Measurements from ENCODE around the gene PHGDH. TPM values are rescaled to one million over a fixed set of nuclear protein-coding genes. Genes with fewer than 3 reads are reported as not detected.
A peak's percentile ranks its signal among the peaks of the same experiment; 100 is the strongest.

PHGDH gene
- polyA plus RNA-seq, 4 donors = 1.3 to 205 (median 39.2) TPM

- H3K36me3 ChIP-seq (ENCODE audit: control insufficient read depth in 3 of 3, insufficient read depth in 2 of 3, low read depth in 1 of 3, low read length in 3 of 3) = no peaks in the 10 kb centered on the region
- no peak overlapping the region for H3K4me3 ChIP-seq (ENCODE audit: low read depth in 1 of 3, low read length in 3 of 3)
- H3K27ac ChIP-seq (ENCODE audit: low read depth in 1 of 3, low read length in 2 of 3) = peak overlapping the region; percentile 44 to 93 (median 45)
- no peaks in the 10 kb centered on the region for H3K9me3 ChIP-seq (ENCODE audit: control insufficient read depth in 2 of 2, insufficient read depth in 1 of 2, low read depth in 1 of 2, low read length in 1 of 2)
- WGBS, 3 donors = 4 to 54% (median 25%) methylated on average over 3 of the region's 3 CpGs
- FAIRE-seq (no peak), DNase-seq (peak; percentile 83 to 85)
- peaks cover 5 to 58% (median 9%) of the 10 kb centered on the region in 3 donors for H3K4me1 ChIP-seq (ENCODE audit: control insufficient read depth in 3 of 3, insufficient read depth in 2 of 3, low read depth in 1 of 3, low read length in 2 of 3)
- H3K27me3 ChIP-seq (ENCODE audit: control insufficient read depth in 3 of 3, insufficient read depth in 3 of 3, low read length in 3 of 3) = no peaks in the 10 kb centered on the region
These were observed 62.0 kb downstream of the PHGDH start for GRCh38 chr1:119773711-119774241.

- DNase-seq = peak; percentile 76 to 87
- Histone ChIP-seq H3K4me3 (ENCODE audit: low read depth in 1 of 3, low read length in 3 of 3) (no peak overlapping the region), H3K36me3 (ENCODE audit: control insufficient read depth in 3 of 3, insufficient read depth in 2 of 3, low read depth in 1 of 3, low read length in 3 of 3) (no peaks in the 10 kb centered on the region), H3K27me3 (ENCODE audit: control insufficient read depth in 3 of 3, insufficient read depth in 3 of 3, low read length in 3 of 3) (no peaks in the 10 kb centered on the region), H3K27ac (ENCODE audit: low read depth in 1 of 3, low read length in 2 of 3) (peak overlapping the region; percentile 16 to 93 (median 57)), H3K9me3 (ENCODE audit: control insufficient read depth in 2 of 2, insufficient read depth in 1 of 2, low read depth in 1 of 2, low read length in 1 of 2) (no peaks in the 10 kb centered on the region), H3K4me1 (ENCODE audit: control insufficient read depth in 3 of 3, insufficient read depth in 2 of 3, low read depth in 1 of 3, low read length in 2 of 3) (peaks cover 7 to 58% (median 9%) of the 10 kb centered on the region in 3 donors)
- FAIRE-seq = no peak
- 14 to 56% (median 31%) methylated on average over 7 of the region's 7 CpGs for WGBS, 3 donors
These were observed 63.2 kb downstream of the PHGDH start for GRCh38 chr1:119774746-119775490.

- no peak overlapping the region for H3K27ac ChIP-seq (ENCODE audit: low read depth in 1 of 3, low read length in 2 of 3)
- WGBS, 3 donors = 69 to 78% (median 77%) methylated on average over 6 of the region's 6 CpGs
- H3K36me3 ChIP-seq (ENCODE audit: control insufficient read depth in 3 of 3, insufficient read depth in 2 of 3, low read depth in 1 of 3, low read length in 3 of 3) = no peaks in the 10 kb centered on the region
- H3K27me3 ChIP-seq (ENCODE audit: control insufficient read depth in 3 of 3, insufficient read depth in 3 of 3, low read length in 3 of 3) = no peaks in the 10 kb centered on the region
- H3K9me3 ChIP-seq (ENCODE audit: control insufficient read depth in 2 of 2, insufficient read depth in 1 of 2, low read depth in 1 of 2, low read length in 1 of 2) = no peaks in the 10 kb centered on the region
- no peak overlapping the region for H3K4me3 ChIP-seq (ENCODE audit: low read depth in 1 of 3, low read length in 3 of 3)
- no peak for DNase-seq
- H3K4me1 ChIP-seq (ENCODE audit: control insufficient read depth in 3 of 3, insufficient read depth in 2 of 3, low read depth in 1 of 3, low read length in 2 of 3) = peaks cover 2 to 55% (median 23%) of the 10 kb centered on the region in 3 donors
- no peak for FAIRE-seq
These were observed 66.6 kb downstream of the PHGDH start for GRCh38 chr1:119778359-119778758.

DNA sequence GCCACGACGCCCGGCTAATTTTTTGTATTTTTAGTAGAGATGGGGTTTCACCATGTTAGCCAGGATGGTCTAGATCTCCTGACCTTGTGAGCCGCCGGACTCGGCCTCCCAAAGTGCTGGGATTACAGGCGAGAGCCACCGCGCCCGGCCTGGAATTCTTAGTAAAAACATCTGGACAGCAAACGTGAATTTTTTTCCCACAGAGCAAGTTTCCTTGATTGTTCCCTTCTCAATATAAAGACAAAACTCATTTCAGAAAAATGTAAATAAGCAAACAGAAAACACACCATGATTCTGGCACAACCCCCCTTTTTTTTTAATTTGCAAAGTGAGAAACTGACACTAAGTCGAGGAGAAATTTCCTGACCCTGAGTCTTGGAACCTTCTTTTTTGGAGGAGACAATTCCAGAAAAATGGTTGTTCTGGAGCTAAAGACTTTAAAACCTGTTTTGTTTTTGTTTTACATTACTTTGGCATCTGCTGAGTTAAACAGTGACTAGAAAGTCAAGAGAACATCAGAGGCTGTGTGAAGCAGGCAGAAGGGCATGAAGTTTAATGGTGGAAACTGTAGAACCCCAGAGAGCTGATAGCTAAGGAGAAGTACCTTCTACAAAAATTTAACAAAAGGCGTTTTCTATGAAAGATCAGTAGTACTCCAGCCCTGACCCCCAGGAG lies 67.3 kb downstream of the PHGDH start:
- H3K9me3 ChIP-seq (ENCODE audit: control insufficient read depth in 2 of 2, insufficient read depth in 1 of 2, low read depth in 1 of 2, low read length in 1 of 2) = no peaks in the 10 kb centered on the region
- FAIRE-seq (no peak), DNase-seq (no peak)
- no peaks in the 10 kb centered on the region for H3K36me3 ChIP-seq (ENCODE audit: control insufficient read depth in 3 of 3, insufficient read depth in 2 of 3, low read depth in 1 of 3, low read length in 3 of 3)
- no peak overlapping the region for H3K4me3 ChIP-seq (ENCODE audit: low read depth in 1 of 3, low read length in 3 of 3)
- no peaks in the 10 kb centered on the region for H3K27me3 ChIP-seq (ENCODE audit: control insufficient read depth in 3 of 3, insufficient read depth in 3 of 3, low read length in 3 of 3)
- 83 to 88% (median 84%) methylated on average over 12 to 13 of the region's 13 CpGs for WGBS, 3 donors
- H3K4me1 ChIP-seq (ENCODE audit: control insufficient read depth in 3 of 3, insufficient read depth in 2 of 3, low read depth in 1 of 3, low read length in 2 of 3) = peaks cover 4 to 55% (median 17%) of the 10 kb centered on the region in 3 donors
- H3K27ac ChIP-seq (ENCODE audit: low read depth in 1 of 3, low read length in 2 of 3) = peak overlapping the region in 2 of 3 donors; percentile 23 to 76

- Histone ChIP-seq H3K4me1 (ENCODE audit: control insufficient read depth in 3 of 3, insufficient read depth in 2 of 3, low read depth in 1 of 3, low read length in 2 of 3) (peaks cover 4 to 62% (median 21%) of the 10 kb centered on the region in 3 donors), H3K27ac (ENCODE audit: low read depth in 1 of 3, low read length in 2 of 3) (peak overlapping the region in 2 of 3 donors; percentile 2 to 76), H3K36me3 (ENCODE audit: control insufficient read depth in 3 of 3, insufficient read depth in 2 of 3, low read depth in 1 of 3, low read length in 3 of 3) (no peaks in the 10 kb centered on the region), H3K27me3 (ENCODE audit: control insufficient read depth in 3 of 3, insufficient read depth in 3 of 3, low read length in 3 of 3) (no peaks in the 10 kb centered on the region), H3K4me3 (ENCODE audit: low read depth in 1 of 3, low read length in 3 of 3) (no peak overlapping the region), H3K9me3 (ENCODE audit: control insufficient read depth in 2 of 2, insufficient read depth in 1 of 2, low read depth in 1 of 2, low read length in 1 of 2) (no peaks in the 10 kb centered on the region)
- 7 to 25% (median 18%) methylated on average over 5 of the region's 5 CpGs for WGBS, 3 donors
- DNase-seq (peak; percentile 58 to 72), FAIRE-seq (no peak)
These were observed 68.2 kb downstream of the PHGDH start for GRCh38 chr1:119779869-119780356.

- Histone ChIP-seq H3K4me3 (ENCODE audit: low read depth in 1 of 3, low read length in 3 of 3) (no peak overlapping the region), H3K9me3 (ENCODE audit: control insufficient read depth in 2 of 2, insufficient read depth in 1 of 2, low read depth in 1 of 2, low read length in 1 of 2) (no peaks in the 10 kb centered on the region), H3K4me1 (ENCODE audit: control insufficient read depth in 3 of 3, insufficient read depth in 2 of 3, low read depth in 1 of 3, low read length in 2 of 3) (peaks cover 4 to 61% (median 25%) of the 10 kb centered on the region in 3 donors), H3K27me3 (ENCODE audit: control insufficient read depth in 3 of 3, insufficient read depth in 3 of 3, low read length in 3 of 3) (no peaks in the 10 kb centered on the region), H3K27ac (ENCODE audit: low read depth in 1 of 3, low read length in 2 of 3) (peak overlapping the region in 1 of 3 donors; percentile 78), H3K36me3 (ENCODE audit: control insufficient read depth in 3 of 3, insufficient read depth in 2 of 3, low read depth in 1 of 3, low read length in 3 of 3) (no peaks in the 10 kb centered on the region)
- DNase-seq (no peak), FAIRE-seq (no peak)
- 85 to 94% (median 88%) methylated on average over 11 of the region's 11 CpGs for WGBS, 3 donors
These were observed 69.9 kb downstream of the PHGDH start for GRCh38 chr1:119781434-119782210.

DNA sequence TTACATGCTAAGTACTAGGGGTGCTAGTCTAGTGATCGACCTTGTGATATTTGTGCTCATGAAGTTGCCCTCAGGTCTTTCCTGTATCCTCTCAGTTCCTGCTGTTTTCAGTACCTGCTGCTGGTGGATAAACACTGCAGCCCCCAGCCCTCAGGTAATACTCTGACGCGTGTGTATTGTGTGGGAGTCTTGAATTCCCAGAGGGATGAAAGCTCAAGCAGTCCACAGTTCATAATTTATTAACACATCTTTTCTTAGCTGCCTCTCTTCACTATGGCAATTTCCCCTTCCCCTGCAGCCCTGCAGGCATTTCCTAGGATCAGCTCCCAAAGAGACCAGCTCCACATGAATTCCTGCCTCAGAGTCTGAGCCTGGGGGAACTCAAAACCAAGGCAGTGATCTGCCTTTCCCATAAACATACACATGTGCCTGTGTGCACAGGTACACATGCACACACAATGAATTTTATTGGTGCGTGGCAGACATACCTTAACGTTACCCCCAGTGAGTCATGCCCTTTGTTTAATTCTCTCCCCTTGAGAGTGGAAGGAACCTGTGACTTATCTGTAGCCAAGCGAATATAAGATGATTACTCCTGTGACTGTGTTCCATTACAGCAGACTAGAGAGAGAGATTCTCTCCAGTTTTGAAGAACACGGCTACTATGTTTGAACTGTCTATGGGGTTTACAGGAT lies 71.0 kb downstream of the PHGDH start:
- DNase-seq = peak in 1 of 2 donors; percentile 57
- WGBS, 3 donors = 36 to 61% (median 53%) methylated on average over 7 of the region's 7 CpGs
- FAIRE-seq = no peak
- Histone ChIP-seq H3K9me3 (ENCODE audit: control insufficient read depth in 2 of 2, insufficient read depth in 1 of 2, low read depth in 1 of 2, low read length in 1 of 2) (no peaks in the 10 kb centered on the region), H3K27me3 (ENCODE audit: control insufficient read depth in 3 of 3, insufficient read depth in 3 of 3, low read length in 3 of 3) (no peaks in the 10 kb centered on the region), H3K27ac (ENCODE audit: low read depth in 1 of 3, low read length in 2 of 3) (peak overlapping the region in 2 of 3 donors; percentile 17 to 78), H3K4me3 (ENCODE audit: low read depth in 1 of 3, low read length in 3 of 3) (no peak overlapping the region), H3K4me1 (ENCODE audit: control insufficient read depth in 3 of 3, insufficient read depth in 2 of 3, low read depth in 1 of 3, low read length in 2 of 3) (peaks cover 4 to 66% (median 25%) of the 10 kb centered on the region in 3 donors), H3K36me3 (ENCODE audit: control insufficient read depth in 3 of 3, insufficient read depth in 2 of 3, low read depth in 1 of 3, low read length in 3 of 3) (no peaks in the 10 kb centered on the region)

All from small intestine (tissue), 7 donors.